Osteocyte (in vitro differentiated cells): ENCODE measurements around the gene VPS13D. TPM values are rescaled to one million over a fixed set of nuclear protein-coding genes. Genes with fewer than 3 reads are reported as not detected.

Source experiments
- DNase-seq: peaks from one replicate; pipeline ENCODE4 v3.0.0; 2021; ENCODE audit warnings: mixed read lengths; ENCODE audit not compliant: unreplicated experiment; ENCODE audit errors: extremely low spot score
- H3K27ac Mint-ChIP-seq: one replicate; pipeline ENCODE4 v1.8.0; 2021; ENCODE audit warnings: mild to moderate bottlenecking, mixed read lengths; ENCODE audit not compliant: unreplicated experiment
- H3K27me3 Mint-ChIP-seq: one replicate; pipeline ENCODE4 v1.8.0; 2021; ENCODE audit warnings: mixed read lengths; ENCODE audit not compliant: unreplicated experiment
- H3K36me3 Mint-ChIP-seq: one replicate; pipeline ENCODE4 v1.8.0; 2021; ENCODE audit warnings: mixed read lengths; ENCODE audit not compliant: unreplicated experiment
- H3K4me1 Mint-ChIP-seq: one replicate; pipeline ENCODE4 v1.8.0; 2021; ENCODE audit warnings: mixed read lengths; ENCODE audit not compliant: unreplicated experiment
- H3K4me3 Mint-ChIP-seq: one replicate; pipeline ENCODE4 v1.8.0; 2021; ENCODE audit warnings: mild to moderate bottlenecking, moderate library complexity, mixed read lengths; ENCODE audit not compliant: unreplicated experiment
- H3K9me3 Mint-ChIP-seq: one replicate; pipeline ENCODE4 v1.8.0; 2021; ENCODE audit warnings: mixed read lengths; ENCODE audit not compliant: unreplicated experiment
- CTCF ChIP-seq: fragments of 200-600 bp; sonication (generic); IDR thresholded peaks from 2 replicates; pipeline ENCODE4 v1.5.0; 2021; ENCODE audit warnings: antibody characterized with exemption, mild to moderate bottlenecking, moderate library complexity
- total RNA-seq: library from RNA; stranded (reverse); gene quantifications from 2 replicates; pipeline ENCODE4 v1.2.1, GENCODE V29; 2021

The VPS13D gene
- total RNA-seq, 1 donor from 2014 or later = 41.1 TPM

GRCh38 chr1:12287869-12288268 is 58.0 kb downstream of the VPS13D start:
- no peak for TF ChIP-seq CTCF
- H3K36me3 Mint-ChIP-seq = peaks cover 47% of the 10 kb centered on the region
- H3K27me3 Mint-ChIP-seq = no peaks in the 10 kb centered on the region
- H3K27ac Mint-ChIP-seq = no peak overlapping the region
- H3K4me3 Mint-ChIP-seq = no peak overlapping the region
- DNase-seq = no peak
- peaks cover 3% of the 10 kb centered on the region for H3K4me1 Mint-ChIP-seq
- no peaks in the 10 kb centered on the region for H3K9me3 Mint-ChIP-seq

DNA sequence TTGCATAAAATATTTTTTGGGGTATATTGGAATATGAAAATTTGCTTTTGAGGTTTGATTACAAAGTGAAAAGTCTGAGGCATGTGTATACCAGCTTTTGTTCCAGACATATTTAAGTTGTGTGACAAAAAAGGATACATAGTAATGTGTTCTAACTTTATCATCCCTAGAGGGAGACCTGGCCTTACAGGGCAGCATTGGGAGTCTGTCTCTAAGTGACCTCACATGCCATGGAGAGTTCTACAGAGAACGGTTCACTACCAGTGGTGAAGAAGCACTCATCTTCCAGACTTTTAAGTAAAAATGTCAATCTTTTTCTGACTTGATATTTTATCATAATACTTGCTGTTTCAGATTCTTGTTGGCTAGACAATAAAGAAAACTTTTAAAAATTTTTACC is 61.0 kb downstream of the VPS13D start:
- no peaks in the 10 kb centered on the region for H3K9me3 Mint-ChIP-seq
- peaks cover 6% of the 10 kb centered on the region for H3K4me1 Mint-ChIP-seq
- no peak overlapping the region for H3K4me3 Mint-ChIP-seq
- no peak for TF ChIP-seq CTCF
- H3K27ac Mint-ChIP-seq = no peak overlapping the region
- no peaks in the 10 kb centered on the region for H3K27me3 Mint-ChIP-seq
- peaks cover 49% of the 10 kb centered on the region for H3K36me3 Mint-ChIP-seq
- no peak for DNase-seq

GRCh38 chr1:12293416-12293815 is 63.6 kb downstream of the VPS13D start:
- H3K27ac Mint-ChIP-seq = peak overlapping the region; percentile 27
- DNase-seq = no peak

GRCh38 chr1:12294076-12294475 is 64.2 kb downstream of the VPS13D start:
- no peak for DNase-seq
- Mint-ChIP-seq H3K27me3 (no peaks in the 10 kb centered on the region), H3K4me1 (peaks cover 17% of the 10 kb centered on the region), H3K27ac (peak overlapping the region; percentile 27), H3K9me3 (no peaks in the 10 kb centered on the region), H3K4me3 (no peak overlapping the region), H3K36me3 (peaks cover 53% of the 10 kb centered on the region)
- no peak for TF ChIP-seq CTCF

More at GRCh38 chr1:12293416-12293815, 63.6 kb downstream of the VPS13D start:
- Mint-ChIP-seq H3K36me3 (peaks cover 49% of the 10 kb centered on the region), H3K4me3 (no peak overlapping the region), H3K4me1 (peaks cover 12% of the 10 kb centered on the region), H3K9me3 (no peaks in the 10 kb centered on the region), H3K27me3 (no peaks in the 10 kb centered on the region)
- TF ChIP-seq CTCF = no peak

DNA sequence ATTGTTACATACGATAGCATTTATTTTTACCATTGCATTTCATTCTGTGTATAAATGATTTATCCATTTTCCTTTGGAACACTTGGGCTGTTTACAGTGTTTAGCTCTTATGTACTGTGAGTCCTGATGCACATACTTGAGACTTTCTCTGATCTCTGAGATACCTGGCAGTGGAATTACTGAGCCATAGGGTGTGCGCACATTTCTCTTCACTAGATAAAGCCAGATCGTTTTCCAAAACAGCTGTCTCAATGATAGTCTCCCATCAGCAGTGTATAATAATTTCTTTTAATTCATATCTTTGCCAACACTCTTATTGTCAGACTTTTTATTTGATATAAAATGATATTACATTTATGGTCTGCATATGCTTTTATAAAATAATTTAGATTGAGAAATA is 66.2 kb downstream of the VPS13D start:
- TF ChIP-seq CTCF = no peak
- H3K27ac Mint-ChIP-seq = no peak overlapping the region
- H3K27me3 Mint-ChIP-seq = no peaks in the 10 kb centered on the region
- H3K4me3 Mint-ChIP-seq = no peak overlapping the region
- no peak for DNase-seq
- peaks cover 17% of the 10 kb centered on the region for H3K4me1 Mint-ChIP-seq
- H3K36me3 Mint-ChIP-seq = peaks cover 57% of the 10 kb centered on the region
- H3K9me3 Mint-ChIP-seq = no peaks in the 10 kb centered on the region
